GM19240 (cell line): ENCODE measurements around the gene SLCO3A1.
"Not testable (repeated sequence)": the region's sequence is repeated elsewhere in the genome, so short reads cannot be mapped to it uniquely, and the experiment has no call there.

ENCODE experiments used
- DNase-seq: peaks from one replicate; pipeline ENCODE4 v3.0.0; 2011; ENCODE audit warnings: low spot score; ENCODE audit not compliant: insufficient read length

The SLCO3A1 gene

DNA sequence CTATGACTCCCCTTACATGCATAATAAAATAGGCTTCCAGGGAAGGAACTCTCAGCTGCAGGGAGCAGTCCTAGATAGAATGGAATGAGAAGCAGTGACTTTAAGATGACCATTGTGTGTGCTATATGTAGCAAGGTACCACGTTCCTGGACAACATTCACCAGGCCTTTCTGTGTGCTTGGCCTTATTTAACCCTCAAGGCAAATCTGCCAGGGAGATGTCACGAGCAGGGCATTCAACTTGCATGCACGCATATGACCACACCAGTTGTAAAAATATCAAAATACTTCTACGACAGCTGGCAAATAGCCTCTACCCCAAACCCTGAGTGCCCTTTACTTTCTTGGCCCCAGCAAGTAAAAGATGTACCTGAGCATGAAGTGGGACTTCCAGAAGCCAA lies 342.8 kb downstream of the SLCO3A1 start:
- no peak for DNase-seq

DNA sequence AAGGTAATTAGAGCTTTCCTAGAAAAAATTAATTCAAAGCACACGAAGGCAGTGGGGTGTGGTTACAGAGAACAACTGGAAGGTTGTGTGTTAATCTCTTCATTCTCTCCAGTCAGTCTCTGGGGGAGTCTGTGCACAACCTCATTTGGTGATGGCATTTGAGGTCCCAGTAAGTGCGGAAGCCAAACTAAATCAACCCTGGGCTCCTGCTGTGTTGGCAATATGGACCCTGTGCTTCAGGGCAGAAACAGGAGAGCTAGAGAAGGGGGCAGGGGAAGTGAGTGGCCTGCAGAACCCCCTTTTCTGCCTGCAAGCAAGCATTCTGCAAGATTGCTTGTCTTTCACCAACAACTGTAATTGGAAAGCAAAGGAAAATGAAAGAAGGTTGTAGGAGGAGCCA lies 344.2 kb downstream of the SLCO3A1 start:
- no peak for DNase-seq

DNA sequence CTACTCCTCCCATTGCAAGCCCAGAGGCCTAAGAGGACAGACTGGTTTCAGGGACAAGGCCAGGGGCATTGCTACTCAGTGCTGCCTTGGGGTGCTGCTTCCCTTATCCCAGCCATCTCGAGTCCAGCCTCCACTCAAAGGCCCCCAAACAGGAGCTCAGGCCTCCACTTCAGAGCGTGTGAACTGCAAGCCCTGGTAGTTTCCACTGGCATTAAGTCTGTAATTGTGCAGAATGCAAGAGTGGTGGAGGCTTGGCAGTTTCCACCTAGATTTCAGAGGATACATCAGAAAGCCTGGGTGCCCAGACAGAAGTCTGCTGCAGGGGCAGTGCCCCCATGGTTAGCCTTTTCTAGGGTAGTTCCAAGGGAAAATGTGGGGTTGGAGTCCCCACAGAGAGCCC lies 347.4 kb downstream of the SLCO3A1 start:
- DNase-seq: no peak

DNA sequence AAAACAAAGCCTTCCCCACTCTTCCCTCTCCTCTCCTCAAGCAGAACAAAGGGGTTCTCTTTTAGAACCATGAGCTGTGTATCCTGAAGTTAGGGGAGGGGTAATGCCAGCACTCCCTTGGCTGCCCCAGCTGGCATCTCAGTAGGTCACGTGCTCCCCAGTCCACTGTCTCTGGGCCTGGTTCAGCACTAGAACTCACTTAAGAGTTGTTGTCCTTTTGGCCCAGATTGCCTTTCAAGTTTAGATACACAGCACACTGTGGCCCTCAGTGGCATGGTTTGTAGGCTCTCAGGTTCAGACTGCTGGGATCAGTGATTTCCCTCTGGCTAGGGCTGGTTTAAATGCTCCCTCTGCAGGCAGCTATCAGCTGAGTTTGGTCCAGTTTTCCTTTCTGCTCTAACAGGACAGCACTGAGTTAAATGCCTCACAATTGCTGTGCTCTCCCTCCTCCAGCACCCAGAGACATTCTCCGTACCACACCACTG lies 351.8 kb downstream of the SLCO3A1 start:
- no peak for DNase-seq

DNA sequence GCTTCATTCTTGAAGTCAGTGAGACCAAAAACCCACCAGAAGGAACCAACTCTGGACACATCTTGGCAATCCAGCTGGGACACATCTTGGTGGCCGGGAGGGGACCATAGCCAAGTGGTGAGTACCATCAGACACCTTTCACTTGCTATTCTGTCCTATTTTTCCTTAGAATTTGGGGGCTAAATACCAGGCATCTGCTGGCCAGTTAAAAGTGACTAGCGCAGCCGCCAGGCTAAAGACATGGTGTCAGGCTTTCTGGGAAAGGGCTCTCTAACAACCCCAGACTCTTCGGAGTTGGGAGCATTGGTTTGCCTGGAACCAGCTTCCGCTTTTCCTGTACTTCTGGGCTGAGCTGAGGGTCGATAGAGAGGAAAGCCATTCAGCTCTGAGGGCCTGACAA lies 354.1 kb downstream of the SLCO3A1 start:
- not testable (repeated sequence) for DNase-seq
